COLO829 (cell line): ENCODE data around the gene CCDC85A.

Experiments used
- DNase-seq: peaks from one replicate; pipeline ENCODE4 v3.0.0; 2012; ENCODE audit warnings: low spot score

CCDC85A gene

GRCh38 chr2:56299171-56299691 is 115.4 kb downstream of the CCDC85A start:
- no peak for DNase-seq

- no peak for DNase-seq
Observed at GRCh38 chr2:56309626-56310170, 125.9 kb downstream of the CCDC85A start.

- no peak for DNase-seq
Observed at GRCh38 chr2:56313500-56313921, 129.7 kb downstream of the CCDC85A start.

- no peak for DNase-seq
Observed at GRCh38 chr2:56314371-56314770, 130.6 kb downstream of the CCDC85A start.

GRCh38 chr2:56314796-56315195 is 131.0 kb downstream of the CCDC85A start:
- no peak for DNase-seq

- no peak for DNase-seq
Observed at GRCh38 chr2:56315376-56315775, 131.6 kb downstream of the CCDC85A start.

GRCh38 chr2:56316011-56316410 is 132.2 kb downstream of the CCDC85A start:
- DNase-seq, result no peak

GRCh38 chr2:56318147-56318546 is 134.4 kb downstream of the CCDC85A start:
- no peak for DNase-seq

GRCh38 chr2:56325661-56326345 is 142.0 kb downstream of the CCDC85A start:
- DNase-seq, result no peak

GRCh38 chr2:56326346-56326741 is 142.6 kb downstream of the CCDC85A start:
- no peak for DNase-seq

GRCh38 chr2:56331810-56332209 is 148.0 kb downstream of the CCDC85A start:
- no peak for DNase-seq

- no peak for DNase-seq
Observed at GRCh38 chr2:56333812-56334485, 150.2 kb downstream of the CCDC85A start.

- DNase-seq, result no peak
Observed at GRCh38 chr2:56334622-56335021, 150.8 kb downstream of the CCDC85A start.

GRCh38 chr2:56335101-56335500 is 151.3 kb downstream of the CCDC85A start:
- DNase-seq, result no peak

GRCh38 chr2:56337342-56337741 is 153.6 kb downstream of the CCDC85A start:
- DNase-seq, result no peak

GRCh38 chr2:56338232-56338631 is 154.4 kb downstream of the CCDC85A start:
- no peak for DNase-seq

- no peak for DNase-seq
Observed at GRCh38 chr2:56344771-56345170, 161.0 kb downstream of the CCDC85A start.

GRCh38 chr2:56347881-56348280 is 164.1 kb downstream of the CCDC85A start:
- DNase-seq, result no peak

- no peak for DNase-seq
Observed at GRCh38 chr2:56348392-56349210, 164.8 kb downstream of the CCDC85A start.

- no peak for DNase-seq
Observed at GRCh38 chr2:56357655-56358295, 174.0 kb downstream of the CCDC85A start.

- DNase-seq, result no peak
Observed at GRCh38 chr2:56361844-56362243, 178.1 kb downstream of the CCDC85A start.

GRCh38 chr2:56364902-56365301 is 181.1 kb downstream of the CCDC85A start:
- no peak for DNase-seq
